ENCODE measurements around the gene ASB15.

The ASB15 gene

DNA sequence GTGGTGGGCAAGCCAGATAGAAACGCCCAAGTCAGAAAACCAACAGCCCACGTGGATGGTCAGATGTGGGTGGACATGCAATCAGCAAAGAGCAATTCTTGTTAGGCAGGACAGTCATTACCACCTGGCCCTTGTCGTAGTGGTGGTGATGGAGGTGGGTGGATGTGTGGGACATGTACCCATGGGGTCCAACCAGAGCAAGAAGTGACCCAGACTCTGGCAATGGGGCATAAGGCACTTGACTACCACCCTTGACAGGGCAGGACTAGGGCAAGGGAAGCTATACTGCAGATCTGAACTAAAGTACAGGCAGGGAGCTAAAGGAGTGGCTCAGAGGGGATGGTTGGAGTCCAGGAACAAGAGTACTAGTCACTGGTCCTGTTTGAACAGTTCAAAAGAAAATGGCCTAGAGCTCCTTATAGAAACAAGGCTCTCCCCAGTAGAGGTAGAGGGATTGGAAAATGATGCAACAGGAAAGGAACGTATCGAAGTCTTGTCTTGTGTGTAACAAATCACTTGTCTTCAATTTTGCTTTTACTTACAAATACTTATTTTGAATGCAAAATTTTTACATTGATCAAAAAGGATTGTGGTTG, 71.6 kb downstream of the ASB15 start:
- no peak for DNase-seq (ENCODE audit: low read depth)
- no peak overlapping the region for H3K4me3 ChIP-seq (ENCODE audit: low read depth, low read length)
- TF ChIP-seq POLR2A (IDR thresholded peaks at IDR 0.05; ENCODE audit: extremely low read depth, insufficient read length), result no peak
- TF ChIP-seq, protein P1, sequence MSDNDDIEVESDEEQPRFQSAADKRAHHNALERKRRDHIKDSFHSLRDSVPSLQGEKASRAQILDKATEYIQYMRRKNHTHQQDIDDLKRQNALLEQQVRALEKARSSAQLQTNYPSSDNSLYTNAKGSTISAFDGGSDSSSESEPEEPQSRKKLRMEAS (IDR thresholded peaks at IDR 0.05; ENCODE audit: low read depth, low read length), result no peak

DNA sequence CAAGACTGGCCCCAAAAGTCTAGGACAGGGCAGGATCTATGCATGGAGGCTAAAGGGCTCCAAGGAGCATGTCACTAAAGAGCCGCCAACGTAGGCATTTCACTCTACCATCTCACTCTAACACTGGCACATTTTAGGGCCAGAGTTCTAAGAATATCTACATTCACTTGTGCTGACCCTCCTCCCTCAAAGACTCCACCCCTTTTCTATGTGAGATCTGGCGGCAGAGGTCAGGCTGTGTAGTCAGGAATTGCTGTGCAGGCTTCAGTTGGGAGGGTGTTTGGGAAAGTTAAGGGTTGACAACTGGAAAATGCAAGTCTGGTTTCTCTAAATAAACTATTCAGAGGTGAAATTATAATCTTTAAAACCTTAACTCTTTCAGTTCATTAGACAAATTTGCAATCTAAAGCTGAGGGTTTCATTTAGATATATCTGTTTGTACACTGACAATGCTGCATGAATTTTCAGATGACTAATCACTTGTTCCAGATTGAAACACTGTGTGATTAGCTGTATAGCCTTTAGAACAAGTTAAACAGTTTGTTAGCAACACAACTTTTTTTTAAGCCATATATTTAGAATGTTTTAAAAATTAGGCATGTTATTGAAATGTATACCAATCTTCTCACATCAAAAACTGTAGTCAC, 72.3 kb downstream of the ASB15 start:
- DNase-seq (ENCODE audit: low read depth), result no peak
- TF ChIP-seq, protein P2, sequence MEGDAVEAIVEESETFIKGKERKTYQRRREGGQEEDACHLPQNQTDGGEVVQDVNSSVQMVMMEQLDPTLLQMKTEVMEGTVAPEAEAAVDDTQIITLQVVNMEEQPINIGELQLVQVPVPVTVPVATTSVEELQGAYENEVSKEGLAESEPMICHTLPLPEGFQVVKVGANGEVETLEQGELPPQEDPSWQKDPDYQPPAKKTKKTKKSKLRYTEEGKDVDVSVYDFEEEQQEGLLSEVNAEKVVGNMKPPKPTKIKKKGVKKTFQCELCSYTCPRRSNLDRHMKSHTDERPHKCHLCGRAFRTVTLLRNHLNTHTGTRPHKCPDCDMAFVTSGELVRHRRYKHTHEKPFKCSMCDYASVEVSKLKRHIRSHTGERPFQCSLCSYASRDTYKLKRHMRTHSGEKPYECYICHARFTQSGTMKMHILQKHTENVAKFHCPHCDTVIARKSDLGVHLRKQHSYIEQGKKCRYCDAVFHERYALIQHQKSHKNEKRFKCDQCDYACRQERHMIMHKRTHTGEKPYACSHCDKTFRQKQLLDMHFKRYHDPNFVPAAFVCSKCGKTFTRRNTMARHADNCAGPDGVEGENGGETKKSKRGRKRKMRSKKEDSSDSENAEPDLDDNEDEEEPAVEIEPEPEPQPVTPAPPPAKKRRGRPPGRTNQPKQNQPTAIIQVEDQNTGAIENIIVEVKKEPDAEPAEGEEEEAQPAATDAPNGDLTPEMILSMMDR (IDR thresholded peaks at IDR 0.05; ENCODE audit: low read depth, low read length), result no peak
- TF ChIP-seq POLR2A (IDR thresholded peaks at IDR 0.05; ENCODE audit: extremely low read depth, insufficient read length), result no peak
- H3K4me3 ChIP-seq (ENCODE audit: low read depth, low read length), result no peak overlapping the region

DNA sequence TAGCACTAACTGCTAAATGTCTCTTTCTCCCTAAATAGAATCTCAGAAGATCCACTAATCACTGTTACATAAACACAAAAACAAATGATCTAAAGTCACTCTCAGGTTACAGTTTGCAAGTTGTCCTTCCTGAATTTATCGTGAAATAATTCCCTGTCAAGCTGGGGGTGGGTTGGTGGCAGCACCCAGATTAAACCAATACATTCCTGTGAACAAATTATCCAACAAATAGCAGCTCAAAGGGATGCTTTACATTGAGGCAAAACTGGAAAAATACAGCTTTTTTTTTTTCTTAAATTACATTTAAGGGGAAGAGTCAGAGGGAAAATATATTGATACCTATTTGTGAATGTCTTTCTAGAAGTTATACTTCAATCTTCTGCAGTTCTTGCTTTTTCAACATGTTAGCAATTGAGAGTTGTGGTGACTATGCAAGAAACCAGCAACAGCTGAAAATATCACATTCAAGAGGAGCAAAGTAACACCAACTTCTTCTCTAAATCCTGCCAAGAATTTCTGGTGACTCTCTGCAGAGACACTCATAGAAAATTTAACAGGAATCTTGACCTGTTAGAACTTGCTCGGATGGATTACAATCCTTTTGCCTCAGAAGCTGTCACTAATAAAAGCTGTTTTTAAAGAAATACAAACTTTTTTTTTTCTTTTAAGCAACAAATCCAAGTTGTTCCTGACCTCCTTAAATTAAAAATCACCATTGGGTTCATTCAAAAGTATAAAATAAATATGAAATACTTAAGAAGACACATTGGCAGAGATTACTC, 73.0 kb downstream of the ASB15 start:
- no peak for DNase-seq (ENCODE audit: low read depth)
- TF ChIP-seq MYC (IDR thresholded peaks at IDR 0.05; ENCODE audit: low read depth, low read length), result no peak
- TF ChIP-seq, protein P2 (IDR thresholded peaks at IDR 0.05; ENCODE audit: low read depth, low read length), result no peak
- TF ChIP-seq, protein P1 (IDR thresholded peaks at IDR 0.05; ENCODE audit: low read depth, low read length), result no peak
- no peak overlapping the region for H3K4me3 ChIP-seq (ENCODE audit: low read depth, low read length)

DNA sequence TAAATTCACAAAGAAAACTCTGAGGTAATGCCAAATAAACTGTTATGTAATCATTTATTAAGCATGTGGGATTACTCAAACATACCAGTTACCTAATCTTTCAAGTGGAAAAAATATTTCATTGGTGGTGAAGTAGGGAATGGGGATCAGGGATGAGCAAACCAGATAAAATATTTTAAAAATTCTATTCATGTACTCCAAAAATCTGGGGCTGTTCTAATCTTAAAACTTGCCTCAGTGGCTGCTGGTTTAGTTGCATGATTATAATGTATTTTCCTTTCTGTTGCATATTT, 73.5 kb downstream of the ASB15 start:
- no peak for TF ChIP-seq POLR2A (IDR thresholded peaks at IDR 0.05; ENCODE audit: extremely low read depth, insufficient read length)
- TF ChIP-seq MYC (IDR thresholded peaks at IDR 0.05; ENCODE audit: low read depth, low read length), result no peak
- TF ChIP-seq, protein P2 (IDR thresholded peaks at IDR 0.05; ENCODE audit: low read depth, low read length), result no peak
- TF ChIP-seq, protein P1 (IDR thresholded peaks at IDR 0.05; ENCODE audit: low read depth, low read length), result no peak
- H3K4me3 ChIP-seq (ENCODE audit: low read depth, low read length), result no peak overlapping the region
- DNase-seq (ENCODE audit: low read depth), result no peak

DNA sequence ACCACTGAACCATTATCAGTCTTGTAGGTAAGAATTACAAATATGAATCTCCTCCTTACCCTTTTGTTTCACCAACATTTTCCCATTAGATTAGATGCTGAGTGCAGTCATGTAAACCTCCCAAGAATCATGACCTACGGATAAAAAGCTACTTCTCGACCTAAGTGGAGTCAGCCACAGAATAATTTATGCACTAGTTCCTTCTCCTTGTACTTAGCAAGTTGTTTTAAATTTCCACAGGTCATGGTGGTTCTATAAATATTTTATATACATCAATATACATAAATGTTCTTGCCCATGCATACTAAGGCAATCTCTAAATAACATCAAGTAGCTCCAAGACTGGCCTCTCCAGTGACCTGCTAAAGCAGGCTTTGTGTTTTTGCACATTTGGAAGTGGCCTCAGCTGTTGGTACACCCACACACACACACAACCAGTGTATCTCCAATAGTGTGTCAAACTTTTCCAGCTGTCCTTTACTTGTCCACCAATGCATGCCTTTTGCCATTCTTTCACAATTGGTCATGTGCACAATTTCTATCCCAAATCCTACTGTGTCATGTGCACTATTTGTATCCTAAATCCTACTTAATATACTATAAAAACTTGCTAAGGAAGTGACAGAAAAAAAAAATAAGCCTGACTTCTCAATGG, 75.6 kb downstream of the ASB15 start:
- TF ChIP-seq, protein P2 (IDR thresholded peaks at IDR 0.05; ENCODE audit: low read depth, low read length), result no peak
- TF ChIP-seq POLR2A (IDR thresholded peaks at IDR 0.05; ENCODE audit: extremely low read depth, insufficient read length), result no peak
- no peak for TF ChIP-seq MYC (IDR thresholded peaks at IDR 0.05; ENCODE audit: low read depth, low read length)
- TF ChIP-seq, protein P1 (IDR thresholded peaks at IDR 0.05; ENCODE audit: low read depth, low read length), result no peak
- DNase-seq (ENCODE audit: low read depth), result no peak
- H3K4me3 ChIP-seq (ENCODE audit: low read depth, low read length), result no peak overlapping the region

DNA sequence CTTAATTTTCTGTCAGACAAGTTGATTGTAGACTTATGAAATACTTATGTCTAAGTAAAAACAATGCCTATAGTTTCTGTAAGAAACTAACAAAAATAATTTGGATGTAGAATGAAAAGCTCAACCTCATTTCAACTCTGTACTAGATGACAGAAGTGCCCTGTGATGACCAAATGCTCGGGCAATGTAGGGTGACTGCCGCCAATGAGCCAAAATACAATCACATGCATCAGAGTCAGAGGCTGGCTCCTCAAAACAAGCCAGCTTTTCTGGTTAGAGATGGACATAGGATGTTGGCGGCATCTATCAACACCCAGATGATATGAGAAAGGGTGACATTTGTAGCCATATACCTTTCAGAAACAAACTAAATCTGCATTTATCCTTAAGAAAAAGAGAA, 78.0 kb downstream of the ASB15 start:
- H3K4me3 ChIP-seq (ENCODE audit: low read depth, low read length), result no peak overlapping the region

More for the DNA sequence above, 78.0 kb downstream of the ASB15 start:
- TF ChIP-seq MYC (IDR thresholded peaks at IDR 0.05; ENCODE audit: low read depth, low read length), result no peak
- TF ChIP-seq, protein P2 (IDR thresholded peaks at IDR 0.05; ENCODE audit: low read depth, low read length), result no peak
- TF ChIP-seq, protein P1 (IDR thresholded peaks at IDR 0.05; ENCODE audit: low read depth, low read length), result no peak
- DNase-seq (ENCODE audit: low read depth), result no peak

Data from NB4 (cell line).